Measurements from ENCODE around the gene NMNAT1.
"Not testable (repeated sequence)": the region's sequence is repeated elsewhere in the genome, so short reads cannot be mapped to it uniquely, and the experiment has no call there.

GRCh38 chr1:10028956-10029500 is 85.8 kb downstream of the NMNAT1 start:
- not testable (repeated sequence) for TF ChIP-seq ZC3H11A (IDR thresholded peaks at IDR 0.05); POLR2A (IDR thresholded peaks at IDR 0.05; ENCODE audit: low read length); PBX3 (IDR thresholded peaks at IDR 0.05); ZNF302 (CRISPR knock-in tag; IDR thresholded peaks at IDR 0.05); CBX8 (IDR thresholded peaks at IDR 0.05); ZFP36 (IDR thresholded peaks at IDR 0.05; ENCODE audit: borderline replicate concordance, partially characterized antibody); ELK1 (IDR thresholded peaks at IDR 0.05; ENCODE audit: low read depth, low read length); SMC3 (IDR thresholded peaks at IDR 0.05)
- TF ChIP-seq, protein P1, sequence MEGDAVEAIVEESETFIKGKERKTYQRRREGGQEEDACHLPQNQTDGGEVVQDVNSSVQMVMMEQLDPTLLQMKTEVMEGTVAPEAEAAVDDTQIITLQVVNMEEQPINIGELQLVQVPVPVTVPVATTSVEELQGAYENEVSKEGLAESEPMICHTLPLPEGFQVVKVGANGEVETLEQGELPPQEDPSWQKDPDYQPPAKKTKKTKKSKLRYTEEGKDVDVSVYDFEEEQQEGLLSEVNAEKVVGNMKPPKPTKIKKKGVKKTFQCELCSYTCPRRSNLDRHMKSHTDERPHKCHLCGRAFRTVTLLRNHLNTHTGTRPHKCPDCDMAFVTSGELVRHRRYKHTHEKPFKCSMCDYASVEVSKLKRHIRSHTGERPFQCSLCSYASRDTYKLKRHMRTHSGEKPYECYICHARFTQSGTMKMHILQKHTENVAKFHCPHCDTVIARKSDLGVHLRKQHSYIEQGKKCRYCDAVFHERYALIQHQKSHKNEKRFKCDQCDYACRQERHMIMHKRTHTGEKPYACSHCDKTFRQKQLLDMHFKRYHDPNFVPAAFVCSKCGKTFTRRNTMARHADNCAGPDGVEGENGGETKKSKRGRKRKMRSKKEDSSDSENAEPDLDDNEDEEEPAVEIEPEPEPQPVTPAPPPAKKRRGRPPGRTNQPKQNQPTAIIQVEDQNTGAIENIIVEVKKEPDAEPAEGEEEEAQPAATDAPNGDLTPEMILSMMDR (IDR thresholded peaks at IDR 0.05): not testable (repeated sequence)
- TF ChIP-seq, protein P2, sequence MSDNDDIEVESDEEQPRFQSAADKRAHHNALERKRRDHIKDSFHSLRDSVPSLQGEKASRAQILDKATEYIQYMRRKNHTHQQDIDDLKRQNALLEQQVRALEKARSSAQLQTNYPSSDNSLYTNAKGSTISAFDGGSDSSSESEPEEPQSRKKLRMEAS (IDR thresholded peaks at IDR 0.05): not testable (repeated sequence)

Measured in A549 (cell line).